Mesenchymal stem cell (in vitro differentiated cells and primary cell): Measurements from ENCODE around the gene BMPER.

Experiments
- DNase-seq: peaks from one replicate; pipeline ENCODE4 v3.0.0-alpha.2; 2013
- H2AFZ ChIP-seq: one replicate; pipeline ENCODE4 v1.6.1; 2013; ENCODE audit warnings: low read depth, mild to moderate bottlenecking, control low read depth, inconsistent platforms, low read length, moderate library complexity
- H2AK5ac ChIP-seq: 2 replicates; pipeline ENCODE4 v1.6.1; 2013; ENCODE audit warnings: low read length, moderate library complexity, mild to moderate bottlenecking, inconsistent platforms; ENCODE audit not compliant: severe bottlenecking
- H2BK120ac ChIP-seq: one replicate; pipeline ENCODE4 v1.6.1; 2013; ENCODE audit warnings: low read depth, mild to moderate bottlenecking, inconsistent platforms, low read length, moderate library complexity
- H2BK12ac ChIP-seq, 2 experiments: one replicate each; pipeline ENCODE4 v1.6.1; 2013; ENCODE audit warnings: inconsistent platforms in 2 of 2, low read length in 2 of 2, mild to moderate bottlenecking in 2 of 2, moderate library complexity in 2 of 2, control low read depth in 1 of 2
- H2BK15ac ChIP-seq: one replicate; pipeline ENCODE4 v1.6.1; 2013; ENCODE audit warnings: mild to moderate bottlenecking, low read depth, inconsistent platforms; ENCODE audit not compliant: poor library complexity, severe bottlenecking
- H2BK5ac ChIP-seq: 2 replicates; pipeline ENCODE4 v1.6.1; 2013; ENCODE audit warnings: low read depth, mild to moderate bottlenecking, low read length, control low read depth, inconsistent platforms; ENCODE audit not compliant: poor library complexity, severe bottlenecking
- H3K14ac ChIP-seq, 2 experiments: one replicate each; pipeline ENCODE4 v1.6.1; 2013; ENCODE audit warnings: inconsistent platforms in 2 of 2, low read length in 2 of 2, control low read depth in 1 of 2, mild to moderate bottlenecking in 1 of 2, moderate library complexity in 1 of 2
- H3K18ac ChIP-seq, 2 experiments: one replicate each; pipeline ENCODE4 v1.6.1; 2013; ENCODE audit warnings: inconsistent platforms in 2 of 2, low read length in 2 of 2, control low read depth in 1 of 2, low read depth in 1 of 2, mild to moderate bottlenecking in 1 of 2
- H3K23ac ChIP-seq, 2 experiments: one replicate each; pipeline ENCODE4 v1.6.1; 2013; ENCODE audit warnings: inconsistent platforms in 2 of 2, low read length in 2 of 2, mild to moderate bottlenecking in 2 of 2, moderate library complexity in 2 of 2, control low read depth in 1 of 2
- H3K27ac ChIP-seq: 2 replicates; pipeline ENCODE4 v1.5.1; 2013; ENCODE audit warnings: mild to moderate bottlenecking, moderate library complexity, low read length, control low read depth, inconsistent platforms; ENCODE audit not compliant: poor library complexity, severe bottlenecking
- H3K27me3 ChIP-seq, 2 experiments: 2 replicates each; pipeline versions ENCODE4 v1.6.1 to v1.7.0; 2013; ENCODE audit warnings: low read length in 2 of 2, mild to moderate bottlenecking in 2 of 2, moderate library complexity in 2 of 2, control low read depth in 1 of 2, inconsistent platforms in 1 of 2; ENCODE audit not compliant: control insufficient read depth in 1 of 2, insufficient read depth in 1 of 2
- H3K36me3 ChIP-seq, 2 experiments: 2 replicates each; pipeline versions ENCODE4 v1.6.1 to v1.7.0; 2013; ENCODE audit warnings: low read length in 2 of 2, control low read depth in 1 of 2, inconsistent platforms in 1 of 2, low read depth in 1 of 2, mild to moderate bottlenecking in 1 of 2; ENCODE audit not compliant: insufficient read depth in 2 of 2, control insufficient read depth in 1 of 2
- H3K4ac ChIP-seq, 2 experiments: one replicate each; pipeline ENCODE4 v1.6.1; 2013; ENCODE audit warnings: inconsistent platforms in 2 of 2, low read length in 2 of 2, mild to moderate bottlenecking in 2 of 2, moderate library complexity in 2 of 2, control low read depth in 1 of 2, low read depth in 1 of 2
- H3K4me1 ChIP-seq: 2 replicates; pipeline ENCODE4 v1.6.1; 2013; ENCODE audit warnings: low read depth, low read length, control low read depth; ENCODE audit not compliant: control insufficient read depth, insufficient read depth
- H3K4me2 ChIP-seq: 2 replicates; pipeline ENCODE4 v1.6.1; 2013; ENCODE audit warnings: low read length, mild to moderate bottlenecking, inconsistent platforms; ENCODE audit not compliant: poor library complexity, severe bottlenecking
- H3K4me3 ChIP-seq, 2 experiments: 2 replicates each; pipeline versions ENCODE4 v1.5.1 to v1.7.0; 2013; ENCODE audit warnings: low read length in 2 of 2, mild to moderate bottlenecking in 2 of 2, control low read depth in 1 of 2, low read depth in 1 of 2; ENCODE audit not compliant: insufficient read depth in 1 of 2
- H3K79me1 ChIP-seq: replicated peaks from 2 replicates; pipeline ENCODE4 v1.6.1; 2013; ENCODE audit warnings: mild to moderate bottlenecking, control low read depth, low read length, inconsistent platforms; ENCODE audit not compliant: poor library complexity, severe bottlenecking
- H3K9ac ChIP-seq: 2 replicates; pipeline ENCODE4 v1.7.0; 2013; ENCODE audit warnings: mild to moderate bottlenecking, low read length, moderate library complexity
- H3K9me3 ChIP-seq: 2 replicates; pipeline ENCODE4 v1.7.0; 2013; ENCODE audit warnings: mild to moderate bottlenecking, low read length; ENCODE audit not compliant: control insufficient read depth
- H4K8ac ChIP-seq: one replicate; pipeline ENCODE4 v1.6.1; 2013; ENCODE audit warnings: inconsistent platforms, mild to moderate bottlenecking, low read length, moderate library complexity
- H4K91ac ChIP-seq: one replicate; pipeline ENCODE4 v1.6.1; 2013; ENCODE audit warnings: mild to moderate bottlenecking, low read length, inconsistent platforms
- WGBS: methylation state at CpG from one replicate; pipeline ENCODE4 v1.1.7; 2013; ENCODE audit warnings: mixed read lengths; 5-methylcytosine and 5-hydroxymethylcytosine counted together

The BMPER gene

GRCh38 chr7:33923440-33924229, 18.3 kb downstream of the BMPER start:
- no peak overlapping the region for H2AK5ac ChIP-seq
- no peak for DNase-seq
- 96% methylated on average over 5 of the region's 5 CpGs for WGBS

GRCh38 chr7:33926535-33926934, 21.2 kb downstream of the BMPER start:
- H3K4ac ChIP-seq, result no peak overlapping the region
- H3K36me3 ChIP-seq, result peaks cover 0 to 62% of the 10 kb centered on the region in 2 experiments
- no peak overlapping the region for H2AFZ ChIP-seq
- no peak overlapping the region for H4K8ac ChIP-seq
- WGBS, result 80% methylated on average over 3 of the region's 3 CpGs
- H3K18ac ChIP-seq, result no peak overlapping the region
- no peak overlapping the region for H3K14ac ChIP-seq
- peaks cover 0 to 7% of the 10 kb centered on the region in 2 experiments for H3K27me3 ChIP-seq
- peak; percentile 57 for DNase-seq
- H2AK5ac ChIP-seq, result no peak overlapping the region
- H2BK12ac ChIP-seq, result no peak overlapping the region
- no peak overlapping the region for H2BK5ac ChIP-seq
- no peak overlapping the region for H3K4me3 ChIP-seq
- H4K91ac ChIP-seq, result no peak overlapping the region
- no peak overlapping the region for H3K4me2 ChIP-seq
- H3K79me1 ChIP-seq, result no peaks in the 10 kb centered on the region
- no peak overlapping the region for H2BK120ac ChIP-seq
- H2BK15ac ChIP-seq, result peak overlapping the region; percentile 15
- no peaks in the 10 kb centered on the region for H3K4me1 ChIP-seq
- no peak overlapping the region for H3K27ac ChIP-seq
- H3K9ac ChIP-seq, result no peak overlapping the region
- no peak overlapping the region for H3K23ac ChIP-seq
- no peaks in the 10 kb centered on the region for H3K9me3 ChIP-seq

More at GRCh38 chr7:33923440-33924229, 18.3 kb downstream of the BMPER start:
- peak overlapping the region in 1 of 2 experiments; percentile 24 for H3K4me3 ChIP-seq
- H3K27ac ChIP-seq, result no peak overlapping the region
- no peak overlapping the region for H2BK12ac ChIP-seq
- H2BK15ac ChIP-seq, result no peak overlapping the region
- H3K79me1 ChIP-seq, result no peaks in the 10 kb centered on the region
- peaks cover 0 to 11% of the 10 kb centered on the region in 2 experiments for H3K27me3 ChIP-seq
- no peaks in the 10 kb centered on the region for H3K9me3 ChIP-seq
- H4K91ac ChIP-seq, result no peak overlapping the region
- H3K14ac ChIP-seq, result no peak overlapping the region
- H4K8ac ChIP-seq, result no peak overlapping the region
- H3K9ac ChIP-seq, result peak overlapping the region; percentile 54
- no peak overlapping the region for H2BK5ac ChIP-seq
- no peak overlapping the region for H3K23ac ChIP-seq
- no peak overlapping the region for H3K4ac ChIP-seq
- H3K4me2 ChIP-seq, result no peak overlapping the region
- H2BK120ac ChIP-seq, result no peak overlapping the region
- H2AFZ ChIP-seq, result no peak overlapping the region
- H3K4me1 ChIP-seq, result no peaks in the 10 kb centered on the region
- H3K36me3 ChIP-seq, result peaks cover 0 to 57% of the 10 kb centered on the region in 2 experiments
- H3K18ac ChIP-seq, result no peak overlapping the region

GRCh38 chr7:33928986-33929385, 23.6 kb downstream of the BMPER start:
- no peaks in the 10 kb centered on the region for H3K9me3 ChIP-seq

GRCh38 chr7:33932221-33932620, 26.9 kb downstream of the BMPER start:
- H2BK120ac ChIP-seq, result no peak overlapping the region
- H4K8ac ChIP-seq, result no peak overlapping the region
- no peak overlapping the region for H3K4me2 ChIP-seq
- H2BK15ac ChIP-seq, result no peak overlapping the region
- H2BK5ac ChIP-seq, result no peak overlapping the region
- DNase-seq, result no peak
- H3K14ac ChIP-seq, result no peak overlapping the region
- H3K27me3 ChIP-seq, result peaks cover 0 to 3% of the 10 kb centered on the region in 2 experiments
- WGBS, result 86% methylated on average over 3 of the region's 5 CpGs
- H3K4ac ChIP-seq, result no peak overlapping the region
- H2AFZ ChIP-seq, result no peak overlapping the region
- no peaks in the 10 kb centered on the region for H3K79me1 ChIP-seq
- peak overlapping the region; percentile 85 for H3K9ac ChIP-seq
- H2BK12ac ChIP-seq, result no peak overlapping the region
- H4K91ac ChIP-seq, result no peak overlapping the region
- H2AK5ac ChIP-seq, result no peak overlapping the region
- H3K36me3 ChIP-seq, result peaks cover 0 to 52% of the 10 kb centered on the region in 2 experiments
- no peak overlapping the region for H3K27ac ChIP-seq
- no peaks in the 10 kb centered on the region for H3K9me3 ChIP-seq
- peaks cover 5% of the 10 kb centered on the region for H3K4me1 ChIP-seq
- H3K23ac ChIP-seq, result no peak overlapping the region
- no peak overlapping the region for H3K18ac ChIP-seq
- H3K4me3 ChIP-seq, result peak overlapping the region in 1 of 2 experiments; percentile 46

More at GRCh38 chr7:33928986-33929385, 23.6 kb downstream of the BMPER start:
- H2BK12ac ChIP-seq, result no peak overlapping the region
- peaks cover 0 to 3% of the 10 kb centered on the region in 2 experiments for H3K27me3 ChIP-seq
- no peak overlapping the region for H3K27ac ChIP-seq
- H3K79me1 ChIP-seq, result no peaks in the 10 kb centered on the region
- no peak overlapping the region for H2BK5ac ChIP-seq
- H2BK120ac ChIP-seq, result no peak overlapping the region
- peaks cover 0 to 52% of the 10 kb centered on the region in 2 experiments for H3K36me3 ChIP-seq
- H3K23ac ChIP-seq, result no peak overlapping the region
- no peak overlapping the region for H3K4me3 ChIP-seq
- no peak overlapping the region for H3K9ac ChIP-seq
- H4K91ac ChIP-seq, result no peak overlapping the region
- H2BK15ac ChIP-seq, result no peak overlapping the region
- no peak overlapping the region for H4K8ac ChIP-seq
- DNase-seq, result no peak
- H3K4me1 ChIP-seq, result peaks cover 5% of the 10 kb centered on the region
- H3K18ac ChIP-seq, result no peak overlapping the region
- no peak overlapping the region for H2AK5ac ChIP-seq
- no peak overlapping the region for H2AFZ ChIP-seq
- H3K4ac ChIP-seq, result no peak overlapping the region
- H3K4me2 ChIP-seq, result no peak overlapping the region
- WGBS, result 89% methylated on average over 6 of the region's 7 CpGs
- H3K14ac ChIP-seq, result no peak overlapping the region
